Measurements from ENCODE around the gene HDAC4. TPM values are rescaled to one million over a fixed set of nuclear protein-coding genes. Genes with fewer than 3 reads are reported as not detected.

HDAC4 gene
- total and polyA plus RNA-seq, 2 of the 8 experiments (the other 6 are each of a cell fraction or from before 2014, with no cell fraction given), result 15.4 to 31.5 TPM

- no peak overlapping the region for H3K14ac ChIP-seq (ENCODE audit: insufficient read length)
- no peak for TF ChIP-seq CTBP2 (IDR thresholded peaks at IDR 0.05; ENCODE audit: borderline replicate concordance, insufficient read depth, insufficient read length, low read length)
- TF ChIP-seq EZH2 (IDR thresholded peaks at IDR 0.05; ENCODE audit: low read depth, low read length, severe bottlenecking), result no peak
- TF ChIP-seq POU5F1 (IDR thresholded peaks at IDR 0.05; ENCODE audit: low read depth, low read length), result no peak
- TF ChIP-seq TAF1 (IDR thresholded peaks at IDR 0.05; ENCODE audit: low read depth, low read length), result no peak
- no peak for TF ChIP-seq SP2 (IDR thresholded peaks at IDR 0.05; ENCODE audit: low read length)
- no peak for TF ChIP-seq SUZ12 (IDR thresholded peaks at IDR 0.05; ENCODE audit: low read length)
- TF ChIP-seq CHD1 (IDR thresholded peaks at IDR 0.05; ENCODE audit: low read depth, low read length), result no peak
- TF ChIP-seq TAF7 (optimal IDR thresholded peaks at IDR 0.05; ENCODE audit: borderline replicate concordance, low read depth, low read length), result no peak
- TF ChIP-seq SIX5 (IDR thresholded peaks at IDR 0.05; ENCODE audit: low read depth, low read length), result no peak
- no peak for TF ChIP-seq SIN3A (conservative IDR thresholded peaks at IDR 0.05 in 1 of 2, IDR thresholded peaks at IDR 0.05 in 1 of 2; ENCODE audit: low read depth in 1 of 2, low read length in 2 of 2)
- TF ChIP-seq TBP (IDR thresholded peaks at IDR 0.05; ENCODE audit: low read depth, low read length), result no peak
- TF ChIP-seq RFX5 (IDR thresholded peaks at IDR 0.05; ENCODE audit: borderline replicate concordance, low read depth, low read length), result no peak
- no peak for TF ChIP-seq CBX5 (IDR thresholded peaks at IDR 0.05; ENCODE audit: low read depth, low read length)
- TF ChIP-seq CREB1 (IDR thresholded peaks at IDR 0.05), result no peak
- no peak for TF ChIP-seq TEAD4 (IDR thresholded peaks at IDR 0.05; ENCODE audit: low read depth, low read length)
Observed at GRCh38 chr2:239192975-239193374, 207.8 kb downstream of the HDAC4 start.

More at GRCh38 chr2:239192975-239193374, 207.8 kb downstream of the HDAC4 start:
- FAIRE-seq (no peak), DNase-seq (ENCODE audit: low read depth in 1 of 2, low spot score in 2 of 2) (no peak)
- WGBS, 2 experiments (ENCODE audit: extremely low coverage in 1 of 2, insufficient coverage in 1 of 2, insufficient read length in 1 of 2, insufficient replicate concordance in 2 of 2, low coverage in 1 of 2, low lambda C conversion rate in 2 of 2, missing lambda C conversion rate in 1 of 2), result 94% methylated on average over 7 of the region's 8 CpGs; no CpG with 5 or more reads in 1 of the 2 experiments
- H3K9ac ChIP-seq (replicated peaks in 1 of 4; ENCODE audit: extremely low read depth in 1 of 4, low read depth in 3 of 4, low read length in 3 of 4), result no peak overlapping the region
- H3K23me2 ChIP-seq (ENCODE audit: low read depth, low read length), result no peaks in the 10 kb centered on the region; the same call in 1 of the 2 replicates
- H3K4me1 ChIP-seq (replicated peaks in 1 of 4; ENCODE audit: control insufficient read depth in 3 of 4, insufficient read depth in 4 of 4, low read length in 3 of 4), result peaks cover 0 to 4% (median under 1%) of the 10 kb centered on the region in 4 experiments; a peak in 2 of 7 replicates
- H2AFZ ChIP-seq (ENCODE audit: low read length), result no peak overlapping the region
- H2BK20ac ChIP-seq (ENCODE audit: low read length), result no peak overlapping the region
- no peak overlapping the region for H3K18ac ChIP-seq (ENCODE audit: extremely low read depth, low read length)
- H3K79me1 ChIP-seq (ENCODE audit: low read depth, low read length), result 0 out of 2 replicates have a peak, but pooled peaks cover 5% of the 10 kb centered on the region
- H2BK12ac ChIP-seq (ENCODE audit: low read depth, low read length), result no peak overlapping the region
- no peak overlapping the region for H2AK5ac ChIP-seq (ENCODE audit: low read depth, low read length)
- no peak overlapping the region for H3K23ac ChIP-seq (ENCODE audit: insufficient read length)
- H3K4ac ChIP-seq (replicated peaks; ENCODE audit: insufficient read length, low read depth, low read length), result no peak overlapping the region
- no peak overlapping the region for H3K4me2 ChIP-seq (ENCODE audit: insufficient read depth in 1 of 2, low read depth in 2 of 2, low read length in 2 of 2)
- peaks cover 4 to 11% of the 10 kb centered on the region in 2 experiments for H3K9me3 ChIP-seq (ENCODE audit: insufficient read depth in 2 of 2, low read depth in 1 of 2, low read length in 1 of 2)
- peaks cover 2 to 15% of the 10 kb centered on the region in 2 experiments for H4K20me1 ChIP-seq (replicated peaks in 1 of 2; ENCODE audit: control insufficient read depth in 1 of 2, insufficient read depth in 2 of 2, low read length in 2 of 2)
- H4K5ac ChIP-seq (ENCODE audit: insufficient read length, low read depth, low read length), result no peak overlapping the region
- CTCF ChIA-PET (ENCODE audit: partially characterized antibody), result interaction anchor here (1.0 to 4.3 kb wide), 12 partner anchors 8 to 115 kb away, joined by 3 to 39 read pairs (median 6); no protein-coding TSS in a partner anchor
- no peak overlapping the region for H3K56ac ChIP-seq (replicated peaks; ENCODE audit: insufficient read length, low read depth, low read length)
- H4K91ac ChIP-seq (replicated peaks; ENCODE audit: insufficient read length, low read length), result no peak overlapping the region
- H3K27me3 ChIP-seq (replicated peaks in 1 of 4; ENCODE audit: control insufficient read depth in 3 of 4, extremely low read depth in 1 of 4, insufficient read depth in 3 of 4, low read length in 3 of 4), result no peaks in the 10 kb centered on the region
- H4K8ac ChIP-seq (ENCODE audit: extremely low read depth, insufficient read depth, low read length), result no peak overlapping the region
- no peaks in the 10 kb centered on the region; a peak in 2 of 4 replicates for H3K79me2 ChIP-seq (ENCODE audit: control insufficient read depth in 1 of 2, insufficient read depth in 2 of 2, low read length in 2 of 2)
- POLR2A ChIA-PET (ENCODE audit: partially characterized antibody), result no interaction called here
- no peak overlapping the region for H2BK120ac ChIP-seq (replicated peaks; ENCODE audit: low read depth, low read length)
- H2BK15ac ChIP-seq (ENCODE audit: low read length), result no peak overlapping the region
- no peak overlapping the region for H3K4me3 ChIP-seq (ENCODE audit: extremely low read depth in 1 of 4, insufficient read depth in 2 of 4, low read depth in 3 of 4, low read length in 4 of 4)
- peaks cover 0 to 13% (median 8%) of the 10 kb centered on the region in 4 experiments; a peak in 6 of 8 replicates for H3K36me3 ChIP-seq (ENCODE audit: control insufficient read depth in 2 of 4, insufficient read depth in 4 of 4, low read length in 3 of 4)
- no peak overlapping the region for H3K27ac ChIP-seq (ENCODE audit: low read depth, low read length)
- H2BK5ac ChIP-seq (ENCODE audit: low read depth, low read length), result no peak overlapping the region

Data from H1 (cell line).